ENCODE data around the gene CST7. TPM values are rescaled to one million over a fixed set of nuclear protein-coding genes. Genes with fewer than 3 reads are reported as not detected.

CST7 gene
- total and polyA plus RNA-seq, 10 of the 15 experiments (the other 5 are each of a cell fraction or from before 2014, with no cell fraction given) = 0.69 TPM; not detected in 9

- no peak for TF ChIP-seq HSF1 (IDR thresholded peaks at IDR 0.05; ENCODE audit: low read depth, low read length)
- TF ChIP-seq SIX5 (IDR thresholded peaks at IDR 0.05; ENCODE audit: low read depth, low read length, severe bottlenecking) = no peak
- no peak for TF ChIP-seq CBFB (IDR thresholded peaks at IDR 0.05; ENCODE audit: low read depth)
- TF ChIP-seq PRDM15 (CRISPR knock-in tag; IDR thresholded peaks at IDR 0.05) = no peak
- TF ChIP-seq TAF1 (IDR thresholded peaks at IDR 0.05; ENCODE audit: borderline replicate concordance, low read depth, low read length) = no peak
Measured at GRCh38 chr20:24995741-24996448, 46.8 kb downstream of the CST7 start (continued).
